CD4-positive, alpha-beta T cell treated with Interleukin-21 for 1 hour (primary cell): ENCODE measurements around the gene MED31.
"Not testable (repeated sequence)": the region's sequence is repeated elsewhere in the genome, so short reads cannot be mapped to it uniquely, and the experiment has no call there.

Experiments used
- DNase-seq: peaks from one replicate; pipeline ENCODE4 v3.0.0-alpha.2; 2020

MED31 gene

DNA sequence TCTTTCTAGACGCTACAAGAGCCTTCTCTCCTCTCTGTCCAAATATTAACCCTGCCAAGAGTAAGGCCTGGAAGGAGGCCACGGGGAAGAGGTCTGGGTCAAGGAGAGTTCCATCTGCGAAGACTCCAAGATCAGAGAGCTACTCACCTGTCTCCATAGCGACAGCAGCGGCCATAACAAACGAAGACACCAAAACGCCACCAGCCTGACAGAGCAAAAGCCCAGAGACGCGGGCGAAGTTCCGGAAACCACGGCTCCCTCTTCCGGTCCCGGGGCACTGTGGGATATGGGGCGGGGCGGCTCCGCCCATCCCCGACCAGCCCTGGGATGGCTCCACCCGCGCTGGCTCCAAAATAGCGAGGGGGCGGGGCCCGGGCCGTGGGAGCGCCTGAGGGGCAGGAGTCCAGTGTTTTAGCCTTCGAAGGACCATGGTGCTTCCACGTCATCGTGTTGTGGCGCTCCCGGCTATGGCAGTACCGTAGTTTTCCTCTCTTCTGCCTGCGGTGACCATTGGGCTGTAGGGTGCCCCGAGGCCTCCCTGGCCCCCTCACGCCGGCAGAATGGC lies at the start of gene MED31, which contains the start of gene C17orf100:
Gene MED31, minus strand, starts transcription at position 252 of the 565 bp plus-strand sequence. Its CDS starts 77 bp downstream, at position 175.
Gene C17orf100, plus strand, starts transcription at position 409 of the 565 bp plus-strand sequence. Its CDS starts 152 bp downstream, at position 561.
- peak; percentile 97 for DNase-seq

- DNase-seq: no peak
Observed at GRCh38 chr17:6700948-6701307, 49.5 kb upstream of the MED31 start.

- DNase-seq: no peak
Observed at GRCh38 chr17:6699997-6700947, 48.9 kb upstream of the MED31 start.

DNA sequence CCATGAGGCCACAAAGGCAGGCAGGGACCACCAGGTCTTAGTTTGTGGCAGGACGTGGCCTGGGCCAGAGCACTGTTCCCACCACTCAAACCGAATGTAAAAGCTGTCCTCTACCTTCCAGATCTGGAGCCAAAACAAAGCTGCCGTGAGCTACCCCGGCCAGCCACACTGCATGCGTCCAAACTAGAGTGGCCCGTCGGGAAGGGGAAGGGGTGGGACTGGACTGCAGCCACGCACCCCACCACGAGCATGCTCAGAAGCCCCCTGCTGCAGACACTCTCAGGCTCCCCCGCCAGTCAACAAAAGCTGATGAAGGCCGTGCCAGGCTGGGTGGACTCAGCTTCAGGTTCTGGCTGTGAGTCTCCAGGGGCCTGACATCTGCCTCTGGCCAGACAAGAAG lies 46.6 kb upstream of the MED31 start:
- DNase-seq: no peak

DNA sequence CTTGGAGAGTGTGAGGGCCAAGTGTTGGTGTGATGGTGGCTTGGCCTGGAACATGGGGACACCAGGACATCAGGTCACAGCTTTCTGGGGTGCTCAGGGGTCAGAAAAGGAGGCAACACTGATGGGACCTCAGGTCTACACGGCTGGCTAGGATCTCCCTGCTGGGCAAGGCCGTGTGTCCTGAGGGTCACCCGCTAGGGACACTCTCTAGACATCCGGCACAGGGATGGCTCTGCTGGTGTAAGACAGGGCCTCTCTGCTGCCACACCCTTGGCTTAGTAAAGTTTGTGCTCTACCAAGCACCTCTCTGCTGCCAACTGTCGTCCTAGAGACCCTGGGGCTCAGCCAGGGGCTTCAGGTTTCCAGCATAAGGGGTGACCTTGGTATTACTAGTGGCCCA lies 45.5 kb upstream of the MED31 start:
- no peak for DNase-seq

DNA sequence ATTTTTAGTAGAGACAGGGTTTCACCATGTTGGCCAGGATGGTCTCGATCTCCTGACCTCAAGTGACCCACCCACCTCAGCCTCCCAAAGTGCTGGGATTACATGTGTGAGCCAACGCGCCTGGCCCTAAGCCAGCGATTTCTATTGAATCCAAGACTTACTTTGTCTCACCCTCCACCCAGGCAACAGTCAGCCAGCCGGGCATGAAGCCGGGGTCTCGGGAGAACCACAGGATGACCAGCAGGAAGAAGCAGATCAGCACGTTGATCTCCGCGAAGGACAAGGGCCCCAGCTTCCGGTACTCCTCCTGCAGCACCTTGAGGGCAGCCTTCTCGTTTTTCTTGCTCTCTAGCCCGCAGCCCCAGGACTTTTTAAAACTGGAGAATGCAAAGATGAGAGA lies 44.2 kb upstream of the MED31 start:
- no peak for DNase-seq

DNA sequence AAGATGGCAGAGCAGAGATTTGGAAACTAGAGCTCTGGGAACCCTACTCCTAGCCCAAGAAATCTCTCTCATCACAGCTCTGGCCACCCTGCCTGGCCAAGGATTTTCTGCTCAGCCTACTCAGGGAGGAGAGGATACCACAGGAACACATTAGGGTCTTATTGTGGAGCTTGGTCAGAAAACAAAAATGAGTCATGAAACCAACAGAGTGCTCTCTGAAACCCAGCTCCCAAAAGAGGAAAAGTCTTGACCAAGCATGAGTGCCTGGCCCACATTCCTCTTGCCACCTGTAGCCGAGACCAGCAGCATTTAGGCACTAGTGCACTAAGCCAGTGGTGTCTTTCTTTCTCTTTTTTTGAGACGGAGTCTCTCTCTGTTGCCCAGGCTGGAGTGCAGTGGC lies 43.6 kb upstream of the MED31 start:
- DNase-seq: no peak

DNA sequence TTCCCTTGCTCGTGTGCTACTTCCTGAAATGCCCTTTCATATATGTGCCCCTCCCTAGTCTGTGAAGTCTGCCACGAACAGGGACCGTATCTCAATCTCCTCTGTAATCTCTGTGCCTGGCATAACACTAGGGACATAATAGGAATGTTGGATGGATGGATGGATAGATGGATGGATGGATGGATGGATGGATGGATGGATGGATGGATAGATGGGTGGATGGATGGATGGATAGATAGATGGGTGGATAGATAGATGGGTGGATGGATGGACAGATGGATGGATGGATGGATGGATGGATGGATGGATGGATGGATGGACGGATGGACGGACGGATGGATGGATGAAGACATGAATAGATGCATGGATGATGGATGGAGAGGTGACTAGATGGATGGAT lies 40.6 kb upstream of the MED31 start:
- not testable (repeated sequence) for DNase-seq

DNA sequence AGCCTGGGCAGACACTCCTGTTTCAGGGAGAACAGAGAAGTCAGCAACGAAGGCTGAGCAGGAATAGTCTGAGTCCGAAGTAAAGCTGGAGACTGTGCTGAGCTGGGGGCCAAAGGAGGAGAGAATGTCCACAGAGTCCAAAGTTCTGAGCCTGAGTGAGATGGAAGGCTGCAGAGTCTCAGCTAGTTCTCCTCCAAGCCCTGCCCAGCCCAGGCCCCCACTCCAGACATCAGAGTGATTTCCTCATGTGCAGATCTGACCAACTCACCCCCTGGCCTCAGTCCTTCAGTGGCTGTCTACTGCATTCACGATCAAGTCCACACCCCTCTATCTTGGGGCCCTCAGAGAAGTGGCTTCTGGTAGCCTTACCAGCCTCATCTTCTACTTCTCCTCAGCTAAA lies 40.1 kb upstream of the MED31 start:
- no peak for DNase-seq

- no peak for DNase-seq
Observed at GRCh38 chr17:6690641-6691040, 39.2 kb upstream of the MED31 start.

- no peak for DNase-seq
Observed at GRCh38 chr17:6688944-6689343, 37.5 kb upstream of the MED31 start.

- DNase-seq: no peak
Observed at GRCh38 chr17:6686026-6686425, 34.6 kb upstream of the MED31 start.

DNA sequence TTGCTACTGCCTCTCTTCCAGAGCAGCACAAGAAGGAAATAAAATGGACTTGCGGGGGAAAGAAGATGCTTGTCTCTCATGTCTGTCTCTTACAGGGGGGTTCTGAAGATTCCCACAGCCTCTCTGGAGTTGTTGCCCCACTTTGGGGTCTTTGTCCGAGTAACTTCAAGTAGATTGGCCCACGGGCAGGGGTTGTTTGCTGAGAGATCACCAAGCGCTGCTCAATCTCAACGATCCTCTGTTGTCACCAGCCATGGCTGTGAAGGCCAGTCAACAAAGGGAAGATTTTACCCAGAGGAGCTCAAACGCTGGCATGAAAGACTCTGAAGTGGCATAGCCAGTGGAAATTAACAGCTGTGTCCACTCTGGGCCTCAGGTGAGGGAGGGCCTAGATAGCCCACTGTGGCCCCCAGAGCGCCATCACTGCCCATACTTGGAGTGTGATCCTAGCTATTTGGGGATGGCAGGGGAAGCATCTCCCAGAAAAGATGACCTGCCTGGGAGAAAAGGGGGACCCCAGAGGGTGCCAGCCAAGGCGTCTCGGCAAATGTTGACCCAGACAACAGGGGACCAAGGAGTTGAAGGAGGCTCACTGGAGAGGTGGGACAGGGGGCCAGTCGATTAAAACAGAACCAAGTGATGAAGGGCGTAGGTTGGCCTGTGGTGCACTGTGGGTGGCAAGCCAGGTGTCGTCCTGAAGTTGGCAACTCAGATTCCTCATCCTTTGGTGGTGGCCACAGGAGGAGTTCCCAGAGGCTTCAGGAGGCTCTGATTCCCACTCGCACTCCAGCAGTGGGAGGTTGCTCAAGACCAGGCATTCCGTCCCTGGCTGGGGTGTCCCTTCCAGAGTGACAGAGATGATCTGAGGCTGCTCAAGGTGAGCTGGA lies 33.7 kb upstream of the MED31 start:
- DNase-seq: no peak

DNA sequence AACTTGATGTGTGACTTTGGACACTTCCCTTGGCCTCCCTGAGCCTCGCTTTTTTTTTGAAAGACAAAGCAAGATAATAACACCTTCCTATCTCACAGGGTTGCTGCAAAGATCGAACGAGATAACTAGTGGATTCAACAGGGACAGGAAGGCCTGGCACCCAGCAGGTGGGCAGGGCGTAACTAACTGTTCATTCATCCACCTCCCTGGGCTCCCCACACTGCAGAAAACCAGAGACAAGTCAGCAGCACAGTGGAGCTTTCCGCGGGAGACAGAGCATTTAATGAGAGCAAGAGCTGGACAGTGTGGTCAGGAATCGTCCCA lies 33.0 kb upstream of the MED31 start:
- no peak for DNase-seq

GRCh38 chr17:6683730-6684459 lies 32.5 kb upstream of the MED31 start:
- no peak for DNase-seq

DNA sequence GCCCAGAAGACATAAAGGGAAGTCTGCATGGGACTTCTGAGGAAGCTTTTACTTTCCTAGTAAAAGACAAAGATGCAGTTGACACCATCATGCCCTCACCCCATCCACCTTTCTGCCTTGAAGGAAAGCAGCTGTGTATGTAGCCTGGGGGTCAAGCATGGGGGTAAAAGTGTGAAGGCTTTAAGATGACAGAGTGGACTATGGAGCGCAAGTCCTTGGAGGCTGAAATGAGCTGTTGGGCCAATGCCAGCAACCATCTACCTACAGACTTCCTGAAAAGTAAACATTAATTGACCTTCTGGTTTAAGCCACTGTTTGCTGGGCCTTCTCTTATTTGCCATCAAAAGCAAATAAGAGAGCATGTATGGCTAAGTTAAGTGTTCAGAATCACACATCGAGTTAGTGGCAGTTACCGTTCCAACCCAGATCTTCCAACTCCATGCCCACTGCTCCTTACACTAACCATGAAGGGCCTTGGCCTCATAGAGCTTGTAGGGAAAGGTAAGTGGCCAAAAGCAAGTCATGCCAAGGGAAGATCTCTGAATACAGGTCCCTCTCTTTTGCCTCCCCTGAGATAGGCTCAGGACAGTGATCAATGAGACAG lies 31.8 kb upstream of the MED31 start:
- no peak for DNase-seq

- no peak for DNase-seq
Observed at GRCh38 chr17:6682339-6682738, 30.9 kb upstream of the MED31 start.

GRCh38 chr17:6681671-6682070 lies 30.3 kb upstream of the MED31 start:
- DNase-seq: no peak

- no peak for DNase-seq
Observed at GRCh38 chr17:6681176-6681575, 29.8 kb upstream of the MED31 start.

DNA sequence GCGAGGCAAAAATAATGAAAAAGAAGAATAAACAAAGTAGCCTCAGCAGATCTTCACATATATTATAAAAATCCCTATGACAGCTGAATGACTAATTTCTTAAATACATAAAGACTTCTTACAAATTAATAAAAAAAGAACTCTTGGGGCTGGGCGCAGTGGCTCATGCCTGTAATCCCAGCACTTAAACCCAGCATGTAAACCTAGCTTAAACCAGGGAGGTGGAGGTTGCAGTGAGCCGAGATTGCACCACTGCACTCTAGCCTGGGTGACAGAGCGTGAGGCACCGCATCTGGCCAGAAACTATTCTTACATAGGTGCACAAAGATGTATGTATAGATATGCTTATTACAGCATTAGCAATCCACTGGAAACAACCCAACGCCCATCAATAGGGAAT lies 27.8 kb upstream of the MED31 start:
- no peak for DNase-seq

DNA sequence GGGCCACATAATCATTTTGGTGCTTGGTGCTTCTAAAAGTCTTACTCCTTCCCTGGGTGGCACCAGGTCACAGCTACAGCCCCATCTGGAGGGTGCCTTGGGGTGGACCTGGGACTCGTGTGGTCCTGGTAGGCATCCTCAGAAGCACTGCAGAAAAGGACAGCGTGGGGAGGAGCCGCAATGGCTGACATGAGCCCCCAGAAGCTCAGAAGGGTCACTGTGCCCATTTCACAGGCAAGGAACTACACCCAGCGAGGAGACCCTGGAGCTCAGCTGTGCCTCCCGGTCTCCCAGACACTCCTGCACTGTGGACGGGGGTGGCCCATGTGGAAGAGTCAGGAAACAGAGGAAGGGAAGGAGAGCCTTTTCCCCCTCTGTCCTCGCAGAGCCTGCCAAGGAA lies 26.5 kb upstream of the MED31 start:
- DNase-seq: no peak

GRCh38 chr17:6677158-6677831 lies 25.9 kb upstream of the MED31 start:
- DNase-seq: no peak
